A673 (cell line): ENCODE data around the gene MX2. TPM values are rescaled to one million over a fixed set of nuclear protein-coding genes. Genes with fewer than 3 reads are reported as not detected.

Source experiments
- BruUV-seq: library from RNA; stranded (reverse); fragments of 400-500 nt; replicated peaks from 2 replicates; lab custom pipeline; 2021; lab: Mats Ljungman, UMichigan
- CTCF ChIA-PET: fragments of 300-600 bp; sonication (Branson Sonifier 250); formaldehyde crosslinking; loops from one replicate; lab custom pipeline; 2022; ENCODE audit warnings: antibody characterized with exemption; lab: Charles Lee
- POLR2A ChIA-PET: fragments of 300-600 bp; sonication (Branson Sonifier 250); formaldehyde crosslinking; loops from one replicate; lab custom pipeline; 2022; ENCODE audit warnings: antibody characterized with exemption; ENCODE audit not compliant: low non-redundant PET; lab: Charles Lee
- DNase-seq: peaks from one replicate; pipeline ENCODE4 v3.0.0-alpha.2; 2015; ENCODE audit warnings: low spot score
- H3K27ac ChIP-seq: fragments of 200-600 bp; sonication (generic); 2 replicates; pipeline ENCODE4 v1.5.1; 2016; ENCODE audit warnings: mixed run types, low read depth, mild to moderate bottlenecking, mixed read lengths, antibody characterized with exemption, low read length; ENCODE audit not compliant: poor library complexity, severe bottlenecking
- H3K27me3 ChIP-seq: fragments of 200-600 bp; sonication (generic); replicated peaks from 2 replicates; pipeline ENCODE4 v1.6.1; 2017; ENCODE audit warnings: mixed run types, low read depth, mild to moderate bottlenecking, mixed read lengths, antibody characterized with exemption, low read length; ENCODE audit not compliant: insufficient read depth, poor library complexity
- H3K36me3 ChIP-seq: fragments of 200-600 bp; sonication (generic); 2 replicates; pipeline ENCODE4 v1.6.1; 2016; ENCODE audit warnings: mixed run types, mild to moderate bottlenecking, mixed read lengths, antibody characterized with exemption, low read length; ENCODE audit not compliant: insufficient read depth, poor library complexity, severe bottlenecking
- H3K4me1 ChIP-seq: fragments of 200-600 bp; sonication (generic); 2 replicates; pipeline ENCODE4 v1.6.1; 2017; ENCODE audit warnings: mixed run types, mild to moderate bottlenecking, mixed read lengths, antibody characterized with exemption, low read length; ENCODE audit not compliant: insufficient read depth, poor library complexity, severe bottlenecking
- H3K4me3 ChIP-seq: fragments of 200-600 bp; sonication (generic); 2 replicates; pipeline ENCODE4 v1.5.1; 2016; ENCODE audit warnings: low read depth, mixed run types, mild to moderate bottlenecking, mixed read lengths, low read length; ENCODE audit not compliant: poor library complexity, severe bottlenecking
- H3K9me3 ChIP-seq: fragments of 200-600 bp; sonication (generic); 2 replicates; pipeline ENCODE4 v1.6.1; 2016; ENCODE audit warnings: mixed run types, low read depth, mild to moderate bottlenecking, mixed read lengths, antibody characterized with exemption, low read length; ENCODE audit not compliant: poor library complexity, severe bottlenecking
- CTCF ChIP-seq: fragments of 300-800, 200-600 bp; sonication (generic); conservative IDR thresholded peaks from 2 replicates; pipeline ENCODE4 v1.5.1; 2017; ENCODE audit warnings: low read depth, mild to moderate bottlenecking, antibody characterized with exemption, low read length, moderate library complexity, mixed read lengths
- EZH2 ChIP-seq: fragments of 200-600 bp; sonication (generic); IDR thresholded peaks from 2 replicates; pipeline ENCODE4 v1.6.1; 2017; ENCODE audit warnings: borderline replicate concordance, low read depth, mild to moderate bottlenecking, mixed read lengths, antibody characterized with exemption, low read length; ENCODE audit not compliant: poor library complexity, severe bottlenecking
- intact Hi-C: fragments of 100-400 bp; cut with micrococcal nuclease; formaldehyde crosslinking; loops from one replicate; pipeline ENCODE4 v1.10.0; 2022; ENCODE audit not compliant: unreplicated experiment
- total RNA-seq: library from RNA; stranded (reverse); gene quantifications from 2 replicates; pipeline ENCODE4 v1.2.3, GENCODE V29; 2021

Gene MX2
- total RNA-seq, 1 experiment from 2014 or later, result not detected

- no peaks in the 10 kb centered on the region for H3K9me3 ChIP-seq
- H3K27ac ChIP-seq, result no peak overlapping the region
- H3K4me1 ChIP-seq, result no peaks in the 10 kb centered on the region
- BruUV-seq, result no TSS peak
- intact Hi-C loops, result no loop called here
- CTCF ChIA-PET, result interaction anchor here (0.6 kb wide), 1 partner anchor 162 kb away, joined by 3 read pairs; no protein-coding TSS in a partner anchor
- no peaks in the 10 kb centered on the region for H3K36me3 ChIP-seq
- POLR2A ChIA-PET, result no interaction called here
- H3K27me3 ChIP-seq, result no peaks in the 10 kb centered on the region
- no peak overlapping the region for H3K4me3 ChIP-seq
- TF ChIP-seq EZH2, result no peak
- TF ChIP-seq CTCF, result no peak
- DNase-seq, result no peak
These were observed 87.8 kb downstream of the MX2 start for GRCh38 chr21:41449613-41450012.

- intact Hi-C loops, result no loop called here
These were observed 90.2 kb downstream of the MX2 start for GRCh38 chr21:41451753-41452676.

GRCh38 chr21:41453198-41453597 is 91.4 kb downstream of the MX2 start:
- H3K27me3 ChIP-seq, result no peaks in the 10 kb centered on the region
- POLR2A ChIA-PET, result interaction anchor here (0.5 kb wide), 1 partner anchor 1556 kb away, joined by 10 read pairs; no protein-coding TSS in a partner anchor
- BruUV-seq, result no TSS peak
- intact Hi-C loops, result no loop called here
- CTCF ChIA-PET, result no interaction called here
- no peak for DNase-seq
- H3K9me3 ChIP-seq, result no peaks in the 10 kb centered on the region
- no peaks in the 10 kb centered on the region for H3K36me3 ChIP-seq
- H3K4me1 ChIP-seq, result no peaks in the 10 kb centered on the region
- H3K4me3 ChIP-seq, result no peak overlapping the region
- TF ChIP-seq CTCF (no peak), EZH2 (no peak)
- no peak overlapping the region for H3K27ac ChIP-seq

More at GRCh38 chr21:41451753-41452676, 90.2 kb downstream of the MX2 start:
- Histone ChIP-seq H3K27me3 (no peaks in the 10 kb centered on the region), H3K36me3 (no peaks in the 10 kb centered on the region), H3K4me3 (no peak overlapping the region), H3K4me1 (no peaks in the 10 kb centered on the region), H3K9me3 (no peaks in the 10 kb centered on the region), H3K27ac (no peak overlapping the region)
- no peak for DNase-seq
- CTCF ChIA-PET, result no interaction called here
- no TSS peak for BruUV-seq
- TF ChIP-seq EZH2, result no peak
- no peak for TF ChIP-seq CTCF
- POLR2A ChIA-PET, result interaction anchor here (0.7 kb wide), 1 partner anchor 884 kb away, joined by 7 read pairs; no protein-coding TSS in a partner anchor
